ENCODE results near the gene CMC2. TPM values are rescaled to one million over a fixed set of nuclear protein-coding genes. Genes with fewer than 3 reads are reported as not detected.

The CMC2 gene
- total and polyA plus RNA-seq, 10 donors, result 28.6 to 104 (median 54.8) TPM

DNA sequence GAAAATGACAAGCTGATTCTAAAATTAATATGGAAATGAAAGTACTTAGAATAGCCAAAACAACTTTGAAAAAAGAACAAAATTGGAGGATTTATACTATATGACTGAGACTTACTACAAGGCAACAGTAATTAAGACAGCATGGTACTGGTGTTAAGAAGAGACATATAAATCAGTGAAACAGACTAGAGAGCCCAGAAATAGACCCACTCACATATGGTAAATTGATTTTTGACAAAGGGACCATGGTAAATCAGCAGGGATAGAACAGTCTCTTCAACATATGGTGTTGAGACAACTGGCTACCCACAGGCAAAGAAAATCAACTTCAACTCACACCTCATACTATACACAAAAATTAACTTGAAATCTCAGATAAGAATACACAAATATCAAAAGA is 12.9 kb downstream of the CMC2 start:
- H3K27ac ChIP-seq, result no peak overlapping the region
- H3K9me3 ChIP-seq, result no peaks in the 10 kb centered on the region
- DNase-seq, result no peak
- H3K36me3 ChIP-seq, result peaks cover 0 to 39% (median 6%) of the 10 kb centered on the region in 6 donors
- H3K27me3 ChIP-seq (replicated peaks in 1 of 7), result no peaks in the 10 kb centered on the region
- no peak overlapping the region for H3K4me3 ChIP-seq
- no peak for TF ChIP-seq CTCF (IDR thresholded peaks at IDR 0.05 in 8 of 11, conservative IDR thresholded peaks at IDR 0.05 in 3 of 11)
- TF ChIP-seq POLR2A (IDR thresholded peaks at IDR 0.05), result no peak
- TF ChIP-seq POLR2AphosphoS5 (IDR thresholded peaks at IDR 0.05), result no peak
- intact Hi-C loops (cut with DNase I; ENCODE audit: low total_unique reads), result no loop called here
- peaks cover 0 to 32% (median 17%) of the 10 kb centered on the region in 6 donors for H3K4me1 ChIP-seq

DNA sequence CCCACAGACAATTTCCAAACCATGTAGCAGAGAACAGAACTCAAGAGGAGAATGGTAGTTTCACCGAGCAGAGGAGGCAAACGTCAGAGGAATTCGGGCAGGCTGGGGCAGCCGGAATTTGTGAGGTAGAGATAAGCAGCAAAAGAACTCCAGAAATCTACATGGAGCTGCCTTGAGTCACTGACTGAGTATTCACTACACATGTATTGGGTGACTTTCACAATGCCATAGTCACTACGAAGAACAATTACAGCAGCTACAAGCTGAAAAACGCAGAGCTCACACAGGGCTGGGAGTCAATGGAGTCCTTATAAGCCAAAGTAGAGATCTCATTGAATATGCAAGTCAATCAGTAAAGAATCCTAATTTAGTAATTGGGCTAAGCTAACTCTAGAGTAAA is 13.4 kb downstream of the CMC2 start:
- Histone ChIP-seq H3K4me3 (no peak overlapping the region), H3K27ac (no peak overlapping the region), H3K27me3 (replicated peaks in 1 of 7) (no peaks in the 10 kb centered on the region), H3K9me3 (no peaks in the 10 kb centered on the region), H3K4me1 (peaks cover 0 to 29% (median 16%) of the 10 kb centered on the region in 6 donors), H3K36me3 (peaks cover 0 to 39% (median 6%) of the 10 kb centered on the region in 6 donors)
- TF ChIP-seq POLR2A (IDR thresholded peaks at IDR 0.05), result no peak
- no peak for TF ChIP-seq CTCF (IDR thresholded peaks at IDR 0.05 in 8 of 11, conservative IDR thresholded peaks at IDR 0.05 in 3 of 11)
- TF ChIP-seq POLR2AphosphoS5 (IDR thresholded peaks at IDR 0.05), result no peak
- intact Hi-C loops (cut with DNase I; ENCODE audit: low total_unique reads), result no loop called here
- WGBS, 5 donors, result 73 to 75% (median 74%) methylated on average over 6 of the region's 6 CpGs
- DNase-seq, result no peak

DNA sequence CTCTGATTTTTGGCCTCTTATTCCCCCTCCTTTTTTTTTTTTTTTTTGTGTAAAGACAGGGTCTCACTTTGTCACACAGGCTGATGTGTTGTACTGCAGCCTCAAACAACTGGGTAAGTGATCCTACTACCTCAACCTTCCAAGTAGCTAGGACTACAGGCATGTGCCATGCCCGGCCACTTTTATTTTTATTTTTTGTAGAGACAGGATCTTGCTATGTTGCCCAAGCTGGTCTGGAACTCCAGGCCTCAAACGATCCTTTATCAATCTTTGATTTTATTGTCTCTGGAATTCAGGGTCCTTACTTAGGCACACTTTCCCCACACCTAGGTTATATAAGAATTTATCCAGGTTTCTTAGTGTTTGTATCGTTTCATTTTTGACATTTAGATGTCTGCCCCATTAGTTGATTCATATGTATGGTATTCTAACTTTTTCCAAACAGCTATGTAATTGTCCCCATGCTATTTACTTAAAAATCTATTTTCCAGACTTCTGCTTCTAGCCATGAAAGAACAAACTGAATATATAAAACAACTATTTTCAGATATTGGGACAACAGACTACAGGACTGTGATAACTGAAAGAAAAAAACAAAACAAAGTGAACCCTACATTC is 13.9 kb downstream of the CMC2 start:
- TF ChIP-seq POLR2A (IDR thresholded peaks at IDR 0.05), result no peak
- TF ChIP-seq POLR2AphosphoS5 (IDR thresholded peaks at IDR 0.05), result no peak
- TF ChIP-seq CTCF (IDR thresholded peaks at IDR 0.05 in 8 of 11, conservative IDR thresholded peaks at IDR 0.05 in 3 of 11), result no peak
- Histone ChIP-seq H3K4me1 (peaks cover 0 to 24% (median 11%) of the 10 kb centered on the region in 6 donors), H3K36me3 (peaks cover 0 to 43% (median 6%) of the 10 kb centered on the region in 6 donors), H3K27ac (no peak overlapping the region), H3K9me3 (no peaks in the 10 kb centered on the region), H3K27me3 (replicated peaks in 1 of 7) (no peaks in the 10 kb centered on the region), H3K4me3 (no peak overlapping the region)
- DNase-seq, result no peak
- intact Hi-C loops (cut with DNase I; ENCODE audit: low total_unique reads), result no loop called here
- 55 to 64% (median 62%) methylated on average over 3 of the region's 3 CpGs for WGBS, 5 donors

DNA sequence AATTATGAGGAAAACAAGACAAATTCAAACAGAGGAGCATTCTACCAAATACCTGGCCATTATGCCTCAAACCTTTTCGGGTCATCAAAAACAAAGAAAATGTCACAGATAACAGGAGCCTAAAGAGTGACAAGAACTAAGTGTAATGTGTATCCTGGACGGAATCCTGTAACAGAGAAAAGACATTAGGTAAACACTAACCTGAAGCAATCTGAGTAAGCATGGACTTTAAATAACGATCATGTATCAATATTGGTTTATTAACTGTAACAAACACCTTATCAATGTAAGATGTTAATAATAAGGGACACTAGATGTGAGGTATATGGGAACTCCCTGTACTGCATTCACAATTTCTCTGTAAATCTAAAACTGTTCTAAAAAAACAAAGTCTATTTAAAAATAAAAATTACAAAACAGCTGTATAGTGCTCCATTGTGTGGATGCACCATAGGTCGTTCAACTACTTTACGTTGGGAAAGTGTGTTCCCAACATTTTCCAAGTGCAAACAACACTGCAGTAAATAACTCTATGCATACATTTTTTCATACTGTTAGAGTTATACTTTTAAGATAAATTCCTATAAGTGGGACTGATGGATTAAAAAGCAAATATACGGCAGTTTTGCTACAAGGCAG is 14.8 kb downstream of the CMC2 start:
- Histone ChIP-seq H3K36me3 (peaks cover 0 to 49% (median 6%) of the 10 kb centered on the region in 6 donors), H3K4me3 (no peak overlapping the region), H3K4me1 (peaks cover 0 to 17% (median 6%) of the 10 kb centered on the region in 6 donors), H3K9me3 (no peaks in the 10 kb centered on the region), H3K27me3 (replicated peaks in 1 of 7) (no peaks in the 10 kb centered on the region), H3K27ac (no peak overlapping the region)
- intact Hi-C loops (cut with DNase I; ENCODE audit: low total_unique reads), result no loop called here
- no peak for DNase-seq
- 60 to 65% (median 63%) methylated on average over 6 of the region's 6 CpGs for WGBS, 5 donors
- TF ChIP-seq POLR2A (IDR thresholded peaks at IDR 0.05) (no peak), CTCF (IDR thresholded peaks at IDR 0.05 in 8 of 11, conservative IDR thresholded peaks at IDR 0.05 in 3 of 11) (no peak), POLR2AphosphoS5 (IDR thresholded peaks at IDR 0.05) (no peak)

Data from spleen (tissue), 11 donors.